HCT116 (cell line): ENCODE data around the gene FHIT.

Source experiments
- CTCF ChIP-seq, 3 experiments: fragments of 200-600 bp in 1 of 3; sonication (generic) in 1 of 3; IDR thresholded peaks in 2 of 3; conservative IDR thresholded peaks in 1 of 3; 2 replicates each; pipeline ENCODE4 v1.5.1; 2012 to 2017; ENCODE audit warnings: low read depth in 2 of 3, low read length in 2 of 3, antibody characterized with exemption in 1 of 3, borderline replicate concordance in 1 of 3, control low read depth in 1 of 3, mild to moderate bottlenecking in 1 of 3, mixed read lengths in 1 of 3, mixed run types in 1 of 3, moderate library complexity in 1 of 3; ENCODE audit not compliant: insufficient read depth in 1 of 3
- EZH2 ChIP-seq: fragments of 200-600 bp; sonication (generic); IDR thresholded peaks from 2 replicates; pipeline ENCODE4 v1.6.1; 2017; ENCODE audit warnings: antibody characterized with exemption, mixed run types
- FOSL1 ChIP-seq: IDR thresholded peaks from 2 replicates; pipeline ENCODE4 v1.6.1; 2012; ENCODE audit warnings: low read depth
- TF ChIP-seq, protein P1 (sequence below): IDR thresholded peaks from 2 replicates; pipeline ENCODE4 v1.6.1; 2011; ENCODE audit warnings: mild to moderate bottlenecking, low read length, moderate library complexity; ENCODE audit not compliant: insufficient replicate concordance; ENCODE audit errors: extremely low read depth

DNA sequence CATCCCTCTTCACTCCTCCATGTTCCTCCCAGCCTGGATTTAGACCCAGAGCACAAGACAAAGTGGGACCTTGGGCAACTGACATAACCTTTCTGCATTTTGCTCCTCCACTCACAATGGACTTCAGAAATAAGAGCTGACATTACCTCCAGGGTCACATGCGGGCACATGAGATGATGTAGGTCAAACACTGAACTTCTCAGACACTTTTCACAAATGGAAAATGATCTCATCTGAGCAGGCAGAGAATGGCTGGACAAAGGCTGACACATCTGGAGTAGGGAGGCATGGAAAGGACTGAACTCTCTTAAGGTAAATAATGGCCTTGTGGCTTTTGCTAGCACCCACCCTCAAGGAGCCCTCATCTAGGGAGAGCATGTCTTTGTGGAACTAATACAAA lies 1352.2 kb downstream of the FHIT start:
- TF ChIP-seq EZH2 (no peak), FOSL1 (no peak), CTCF (IDR thresholded peaks at IDR 0.05 in 2 of 3, conservative IDR thresholded peaks at IDR 0.05 in 1 of 3; ENCODE audit: borderline replicate concordance in 1 of 3, insufficient read depth in 1 of 3, low read depth in 2 of 3, low read length in 2 of 3) (no peak)
- TF ChIP-seq, protein P1, sequence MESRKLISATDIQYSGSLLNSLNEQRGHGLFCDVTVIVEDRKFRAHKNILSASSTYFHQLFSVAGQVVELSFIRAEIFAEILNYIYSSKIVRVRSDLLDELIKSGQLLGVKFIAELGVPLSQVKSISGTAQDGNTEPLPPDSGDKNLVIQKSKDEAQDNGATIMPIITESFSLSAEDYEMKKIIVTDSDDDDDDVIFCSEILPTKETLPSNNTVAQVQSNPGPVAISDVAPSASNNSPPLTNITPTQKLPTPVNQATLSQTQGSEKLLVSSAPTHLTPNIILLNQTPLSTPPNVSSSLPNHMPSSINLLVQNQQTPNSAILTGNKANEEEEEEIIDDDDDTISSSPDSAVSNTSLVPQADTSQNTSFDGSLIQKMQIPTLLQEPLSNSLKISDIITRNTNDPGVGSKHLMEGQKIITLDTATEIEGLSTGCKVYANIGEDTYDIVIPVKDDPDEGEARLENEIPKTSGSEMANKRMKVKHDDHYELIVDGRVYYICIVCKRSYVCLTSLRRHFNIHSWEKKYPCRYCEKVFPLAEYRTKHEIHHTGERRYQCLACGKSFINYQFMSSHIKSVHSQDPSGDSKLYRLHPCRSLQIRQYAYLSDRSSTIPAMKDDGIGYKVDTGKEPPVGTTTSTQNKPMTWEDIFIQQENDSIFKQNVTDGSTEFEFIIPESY: no peak
